ENCODE results near the gene NT5M.
A peak's percentile ranks its signal among the peaks of the same experiment; 100 is the strongest.
"Not testable (repeated sequence)": the region's sequence is repeated elsewhere in the genome, so short reads cannot be mapped to it uniquely, and the experiment has no call there.

The NT5M gene

DNA sequence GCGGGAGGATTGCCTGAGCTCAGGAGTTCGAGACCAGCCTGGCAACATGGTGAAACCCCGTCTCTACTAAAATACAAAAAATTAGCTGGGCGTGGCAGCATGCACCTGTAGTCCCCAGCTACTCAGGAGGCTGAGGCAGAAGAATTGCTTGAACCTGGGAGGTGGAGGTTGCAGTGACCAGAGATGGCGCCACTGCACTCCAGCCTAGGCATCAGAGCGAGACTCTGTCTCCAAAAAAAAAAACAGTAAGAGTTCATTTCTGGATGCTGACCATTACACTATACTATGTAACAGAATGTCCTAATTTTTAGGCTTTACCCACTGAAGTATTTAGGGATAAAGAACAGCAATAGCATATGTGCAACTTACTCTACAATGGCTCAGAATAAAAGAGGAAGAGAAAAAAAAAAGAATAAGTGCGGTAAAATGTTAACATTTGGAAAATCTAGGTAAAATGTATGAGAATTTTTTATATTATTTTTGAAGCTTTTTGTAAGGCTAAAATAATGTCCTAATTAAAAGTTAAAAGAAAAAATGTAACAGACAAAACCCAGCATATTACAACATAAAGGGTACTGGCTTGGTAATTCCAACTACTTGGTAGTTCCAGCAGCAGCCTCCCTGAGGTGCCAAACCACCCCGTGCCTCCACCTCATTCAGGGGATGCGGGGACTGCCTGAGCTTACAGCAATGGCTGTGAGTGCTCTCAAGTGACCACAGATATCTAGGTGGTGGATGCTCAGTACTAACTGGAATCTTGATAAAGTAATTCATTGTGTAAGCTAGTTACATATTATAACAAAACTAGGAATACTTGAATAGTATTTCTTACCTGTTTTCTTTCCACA is 33.0 kb upstream of the NT5M start:
- DNase-seq (ENCODE audit: low spot score): no peak

DNA sequence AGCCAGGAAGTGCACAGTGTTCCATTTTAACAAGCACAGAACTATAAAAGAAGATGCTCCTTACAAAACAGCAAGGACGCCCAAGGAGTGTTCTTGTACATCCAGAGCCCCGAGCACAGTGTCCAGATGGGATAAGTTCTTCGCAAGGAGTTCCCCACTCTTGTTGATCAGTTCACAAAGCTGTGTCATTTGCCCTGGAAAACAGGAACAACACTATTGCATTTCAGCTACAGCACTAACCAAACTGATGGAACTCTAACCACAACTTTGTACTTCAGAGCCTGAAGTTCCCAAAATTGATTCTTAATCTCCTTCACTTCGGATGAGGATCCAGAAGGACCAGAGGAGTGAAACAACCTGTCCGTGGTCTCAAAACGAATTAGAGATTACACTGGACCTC is 27.2 kb upstream of the NT5M start:
- no peak for DNase-seq (ENCODE audit: low spot score)
- TF ChIP-seq, protein P1, sequence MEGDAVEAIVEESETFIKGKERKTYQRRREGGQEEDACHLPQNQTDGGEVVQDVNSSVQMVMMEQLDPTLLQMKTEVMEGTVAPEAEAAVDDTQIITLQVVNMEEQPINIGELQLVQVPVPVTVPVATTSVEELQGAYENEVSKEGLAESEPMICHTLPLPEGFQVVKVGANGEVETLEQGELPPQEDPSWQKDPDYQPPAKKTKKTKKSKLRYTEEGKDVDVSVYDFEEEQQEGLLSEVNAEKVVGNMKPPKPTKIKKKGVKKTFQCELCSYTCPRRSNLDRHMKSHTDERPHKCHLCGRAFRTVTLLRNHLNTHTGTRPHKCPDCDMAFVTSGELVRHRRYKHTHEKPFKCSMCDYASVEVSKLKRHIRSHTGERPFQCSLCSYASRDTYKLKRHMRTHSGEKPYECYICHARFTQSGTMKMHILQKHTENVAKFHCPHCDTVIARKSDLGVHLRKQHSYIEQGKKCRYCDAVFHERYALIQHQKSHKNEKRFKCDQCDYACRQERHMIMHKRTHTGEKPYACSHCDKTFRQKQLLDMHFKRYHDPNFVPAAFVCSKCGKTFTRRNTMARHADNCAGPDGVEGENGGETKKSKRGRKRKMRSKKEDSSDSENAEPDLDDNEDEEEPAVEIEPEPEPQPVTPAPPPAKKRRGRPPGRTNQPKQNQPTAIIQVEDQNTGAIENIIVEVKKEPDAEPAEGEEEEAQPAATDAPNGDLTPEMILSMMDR (IDR thresholded peaks at IDR 0.05; ENCODE audit: extremely low read depth, missing control alignments): no peak

More for the DNA sequence above, 33.0 kb upstream of the NT5M start:
- TF ChIP-seq, protein P1 (IDR thresholded peaks at IDR 0.05; ENCODE audit: extremely low read depth, missing control alignments): peak; percentile 30

DNA sequence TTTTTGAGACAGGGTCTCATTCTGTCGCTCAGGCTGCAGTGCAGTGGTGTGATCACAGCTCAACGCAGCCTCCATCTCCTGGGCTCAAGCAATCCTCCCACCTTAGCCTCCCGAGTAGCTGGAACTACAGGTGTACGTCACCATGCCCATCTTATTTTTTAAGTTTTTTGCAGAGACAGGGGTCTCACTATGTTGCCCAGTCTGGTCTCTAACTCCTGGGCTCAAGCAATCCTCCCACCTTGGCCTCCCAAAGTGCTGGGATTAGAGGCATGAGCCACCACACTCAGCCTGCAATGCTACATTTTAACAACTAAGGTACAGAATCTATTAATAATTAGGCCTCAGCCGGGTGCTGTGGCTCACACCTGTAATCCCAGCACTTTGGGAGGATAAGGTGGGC is 25.7 kb upstream of the NT5M start:
- not testable (repeated sequence) for DNase-seq (ENCODE audit: low spot score)

DNA sequence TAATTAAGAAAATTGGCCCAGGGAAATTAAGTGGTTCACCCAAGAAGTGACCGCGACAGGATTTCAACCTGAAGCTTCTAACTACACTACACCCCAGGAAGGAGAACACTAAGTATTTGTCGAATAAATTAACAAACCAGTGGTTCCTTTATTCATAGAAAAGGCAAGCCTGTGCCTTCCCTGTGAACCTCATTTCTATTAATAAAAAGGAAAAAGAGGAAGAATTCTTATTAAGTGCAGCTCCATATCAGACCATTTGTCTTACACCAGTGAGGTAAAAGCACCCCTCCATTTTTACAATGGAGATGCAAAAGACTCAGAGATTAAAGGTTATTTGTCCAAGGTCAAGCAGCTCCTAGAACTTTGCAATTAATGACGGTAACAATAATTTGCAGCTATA is 23.9 kb upstream of the NT5M start:
- TF ChIP-seq, protein P1 (IDR thresholded peaks at IDR 0.05; ENCODE audit: extremely low read depth, missing control alignments): no peak
- DNase-seq (ENCODE audit: low spot score): no peak

DNA sequence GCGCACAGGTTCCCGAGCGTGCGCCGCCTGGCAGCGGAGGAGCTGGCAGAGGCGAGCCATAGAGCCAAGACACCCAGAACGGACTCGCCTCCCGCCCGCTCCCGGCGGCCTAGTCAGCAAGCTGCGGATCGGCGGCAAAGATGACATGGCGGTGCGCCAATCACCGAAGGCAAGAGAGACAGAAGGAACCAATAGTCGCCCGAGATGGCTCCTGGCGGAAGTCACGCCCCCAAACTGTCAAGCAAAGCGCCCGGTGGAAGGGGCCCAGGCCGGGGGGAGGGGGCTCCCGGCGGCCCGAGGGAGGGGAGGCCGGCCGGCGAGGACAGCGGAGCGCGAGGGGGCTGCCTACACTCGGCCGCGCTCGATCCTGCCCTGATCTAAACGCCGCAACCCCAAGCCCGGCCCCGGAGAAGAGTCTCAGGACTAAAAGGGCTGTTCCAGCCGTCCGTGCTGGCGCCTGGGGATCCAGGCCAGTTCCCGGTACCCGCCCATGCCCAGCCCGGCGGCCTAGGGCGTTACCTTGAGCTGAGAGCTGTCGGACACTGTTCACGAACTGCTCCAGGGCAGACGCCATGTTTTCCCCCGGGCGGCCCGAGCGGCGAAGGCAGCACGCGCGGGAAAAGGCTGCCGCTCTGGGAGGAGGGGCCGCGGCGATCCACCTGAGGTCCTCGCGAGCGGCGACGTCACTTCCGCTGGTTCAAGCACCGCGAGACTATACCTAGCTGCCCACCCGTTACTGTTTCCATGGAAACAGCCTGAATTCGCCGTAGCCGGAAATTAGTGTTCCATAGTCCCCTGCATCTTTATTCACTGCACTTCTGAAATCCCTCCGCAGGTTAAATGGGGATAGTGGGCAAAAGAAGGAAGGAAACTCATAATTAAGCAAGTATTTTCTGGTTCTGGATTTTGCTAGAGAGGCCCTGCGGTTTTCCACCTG is 22.3 kb upstream of the NT5M start, which contains the start of gene COPS3:
Gene COPS3, minus strand, starts transcription at position 634 of the 937 bp plus-strand sequence. Its CDS starts 60 bp downstream, at position 574.
- TF ChIP-seq, protein P1 (IDR thresholded peaks at IDR 0.05; ENCODE audit: extremely low read depth, missing control alignments): no peak
- DNase-seq (ENCODE audit: low spot score): peak; percentile 96

DNA sequence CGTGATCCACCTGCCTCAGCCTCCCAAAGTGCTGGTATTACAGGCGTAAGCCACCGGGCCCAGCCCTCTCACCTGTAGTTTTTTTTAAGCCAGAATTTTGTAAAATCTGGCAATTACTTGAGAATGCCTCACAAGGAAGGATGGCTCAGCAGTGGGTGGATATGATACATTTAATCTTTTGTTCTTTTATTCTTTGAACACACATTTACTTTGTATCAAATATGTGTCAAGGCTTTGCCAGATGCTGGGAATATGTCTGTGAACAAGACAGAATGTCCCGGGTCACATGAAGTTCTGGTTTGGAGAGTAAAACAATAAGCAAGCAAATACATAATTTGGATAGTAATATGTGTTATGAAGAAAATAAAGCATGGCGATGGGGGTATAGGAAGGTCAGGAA is 17.2 kb upstream of the NT5M start:
- DNase-seq (ENCODE audit: low spot score): no peak
- TF ChIP-seq, protein P1 (IDR thresholded peaks at IDR 0.05; ENCODE audit: extremely low read depth, missing control alignments): no peak

DNA sequence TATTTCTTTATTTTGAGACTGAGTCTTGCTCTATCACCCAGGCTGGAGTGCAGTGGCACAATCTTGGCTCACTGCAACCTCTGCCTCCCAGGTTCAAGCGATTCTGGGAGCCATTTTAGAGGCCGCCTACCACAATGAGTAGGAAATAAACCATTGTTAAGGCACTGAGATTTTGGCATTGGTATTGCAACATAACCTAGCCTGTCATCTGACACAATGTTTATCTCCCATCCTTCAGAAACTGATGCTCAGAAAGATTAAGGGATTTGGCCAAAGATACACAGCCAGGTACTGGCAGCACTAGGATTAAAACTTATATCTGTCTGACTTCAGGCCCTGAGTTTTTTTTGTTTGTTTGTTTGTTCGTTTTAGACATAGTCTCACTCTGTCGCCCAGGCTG is 14.1 kb upstream of the NT5M start:
- no peak for DNase-seq (ENCODE audit: low spot score)
- TF ChIP-seq, protein P1 (IDR thresholded peaks at IDR 0.05; ENCODE audit: extremely low read depth, missing control alignments): no peak
